HG03558 (cell line): ENCODE data around the gene CEP112.

Source experiments
- ATAC-seq: cut with Tn5 transposase; IDR thresholded peaks from one replicate; pipeline ENCODE4 v1.9.1; 2021; ENCODE audit warnings: moderate number of reproducible peaks; ENCODE audit not compliant: unreplicated experiment; ENCODE audit errors: extremely low read depth

CEP112 gene

DNA sequence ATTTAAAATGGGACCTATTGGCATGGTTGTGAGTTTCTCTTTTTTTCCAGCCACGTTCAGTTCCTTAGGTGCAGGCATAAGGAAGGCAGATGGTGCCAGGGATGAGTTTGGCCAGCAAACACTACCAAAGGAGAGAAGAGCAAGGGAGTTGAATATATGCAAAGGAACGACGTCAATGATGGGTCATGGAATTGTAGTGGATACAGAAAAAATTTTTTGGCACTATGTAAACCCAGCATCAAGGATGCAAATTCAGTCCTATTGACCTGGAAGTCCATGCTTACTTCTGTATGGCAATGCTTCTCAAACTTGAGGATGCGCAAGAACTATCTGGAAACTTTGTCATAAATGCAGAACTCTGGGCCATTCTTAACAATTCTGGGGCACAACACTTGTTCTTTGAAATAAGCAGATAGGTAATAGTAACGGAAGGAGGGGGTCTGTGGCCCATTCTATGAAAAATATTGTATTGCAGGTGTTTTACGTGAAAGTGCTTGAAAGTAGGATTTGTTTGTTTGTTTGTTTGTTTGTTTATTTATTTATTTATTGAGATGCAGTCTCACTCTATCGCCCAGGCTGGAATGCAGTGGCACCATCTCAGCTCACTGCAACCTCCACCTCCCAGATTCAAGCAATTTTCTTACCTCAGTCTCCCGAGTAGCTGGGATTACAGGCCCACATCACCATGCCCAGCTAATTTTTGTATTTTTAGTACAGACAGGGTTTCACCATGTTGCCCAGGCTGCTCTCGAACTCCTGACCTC, 19.3 kb upstream of the CEP112 start:
- ATAC-seq: no peak

DNA sequence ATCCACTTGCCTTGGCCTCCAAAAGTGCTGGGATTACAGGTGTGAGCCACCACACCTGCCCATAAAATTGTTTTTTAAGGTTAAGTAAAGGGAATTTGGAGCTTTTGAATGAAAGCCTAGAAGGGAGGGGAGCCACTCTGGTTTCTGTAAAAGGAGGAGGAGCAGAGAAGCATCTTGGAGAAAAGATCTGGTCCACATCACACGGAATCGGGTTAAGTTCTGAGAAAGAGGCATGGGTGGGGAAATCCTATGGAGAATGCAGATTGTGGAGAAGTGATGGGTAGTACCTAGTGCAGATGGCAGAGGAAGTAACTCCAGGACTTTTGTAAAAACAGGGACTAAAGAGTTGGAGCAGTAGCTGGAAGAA, 18.3 kb upstream of the CEP112 start:
- no peak for ATAC-seq

DNA sequence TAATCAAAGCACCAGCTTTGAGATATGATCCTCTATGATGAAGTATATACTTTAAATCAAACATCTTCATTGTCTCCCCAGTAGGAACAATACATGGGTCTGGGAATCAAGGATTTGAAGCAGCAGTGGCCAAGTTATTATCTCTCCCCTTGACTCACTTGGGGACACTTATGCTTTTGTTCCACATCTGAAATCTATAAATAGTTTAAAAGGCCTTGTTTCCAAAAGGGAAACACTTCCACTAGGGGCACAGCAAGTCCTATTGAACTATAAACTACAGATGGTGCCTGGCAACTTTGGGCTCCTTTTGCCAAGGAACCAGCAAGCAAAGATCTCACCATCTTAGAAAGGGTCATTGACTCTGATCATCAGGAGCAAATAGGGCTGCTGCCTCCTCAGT, 16.0 kb upstream of the CEP112 start:
- no peak for ATAC-seq

DNA sequence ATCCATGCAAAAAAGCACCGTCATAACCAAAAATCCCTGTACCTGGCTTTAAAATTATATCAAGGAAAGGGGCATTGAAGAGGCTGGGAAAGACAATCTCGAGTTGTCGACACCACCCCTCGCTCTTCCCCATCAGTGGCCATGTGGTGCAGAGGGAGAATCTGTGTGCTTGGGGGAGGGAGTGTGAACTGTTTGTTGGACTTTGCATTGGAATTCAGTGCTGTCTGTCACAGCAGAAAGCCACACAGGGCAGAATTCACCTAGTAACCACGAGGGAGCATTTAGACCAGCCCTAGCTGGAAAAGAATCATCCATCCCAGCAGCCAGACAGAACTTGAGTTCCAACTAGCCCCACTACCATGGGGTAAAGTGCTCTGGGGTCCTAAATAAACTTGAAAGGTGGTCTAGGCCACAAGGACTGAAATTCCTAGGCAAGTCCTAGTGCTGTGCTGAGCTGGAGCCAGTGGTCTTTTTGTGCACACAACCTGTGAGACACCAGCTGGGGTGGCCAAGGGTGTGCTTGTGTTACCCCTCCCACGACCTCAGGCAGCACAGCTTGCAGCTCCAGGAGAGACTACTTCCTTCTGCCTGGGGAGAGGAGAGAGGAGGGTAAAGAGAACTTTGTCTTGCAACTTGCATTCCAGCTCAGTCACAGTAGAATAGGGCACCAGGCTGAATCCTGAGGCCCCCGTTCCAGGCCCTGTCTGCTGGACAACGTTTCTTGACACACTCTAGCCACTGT, 11.5 kb upstream of the CEP112 start:
- no peak for ATAC-seq

DNA sequence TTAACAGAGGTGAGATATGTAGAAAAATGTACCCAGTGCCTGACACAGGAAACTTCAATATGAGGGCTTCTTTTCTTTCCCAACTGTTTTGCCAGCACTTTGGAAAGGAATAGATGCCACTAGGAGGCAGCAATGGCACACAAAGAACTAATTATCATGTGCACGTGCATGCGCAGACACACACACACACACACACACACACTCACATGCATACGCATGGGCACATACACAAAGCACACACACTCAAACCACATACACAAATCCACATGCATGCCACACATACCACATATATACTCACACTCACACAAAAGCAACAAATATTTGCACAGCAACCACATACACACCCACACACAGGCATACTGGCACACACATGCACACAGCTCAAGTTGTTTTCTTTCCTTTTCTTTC, 8.8 kb upstream of the CEP112 start:
- no peak for ATAC-seq

DNA sequence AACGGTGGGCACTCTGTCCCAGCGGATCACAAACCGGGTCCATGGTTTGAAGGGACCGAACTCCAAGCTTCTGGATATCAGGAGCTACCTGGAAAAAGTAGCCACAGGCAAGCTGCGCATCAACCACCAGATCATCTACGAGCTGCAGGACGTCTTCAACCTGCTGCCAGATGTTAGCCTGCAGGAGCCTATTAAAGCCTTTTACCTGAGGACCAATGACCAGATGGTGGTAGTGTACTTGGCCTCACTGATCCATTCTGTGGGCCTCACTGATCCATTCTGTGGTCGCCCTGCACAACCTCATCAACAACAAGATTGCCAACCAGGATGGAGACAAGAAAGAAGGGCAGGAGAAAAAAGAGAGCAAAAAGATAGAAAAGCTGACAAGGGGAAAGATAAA, 6.3 kb upstream of the CEP112 start:
- ATAC-seq: no peak

DNA sequence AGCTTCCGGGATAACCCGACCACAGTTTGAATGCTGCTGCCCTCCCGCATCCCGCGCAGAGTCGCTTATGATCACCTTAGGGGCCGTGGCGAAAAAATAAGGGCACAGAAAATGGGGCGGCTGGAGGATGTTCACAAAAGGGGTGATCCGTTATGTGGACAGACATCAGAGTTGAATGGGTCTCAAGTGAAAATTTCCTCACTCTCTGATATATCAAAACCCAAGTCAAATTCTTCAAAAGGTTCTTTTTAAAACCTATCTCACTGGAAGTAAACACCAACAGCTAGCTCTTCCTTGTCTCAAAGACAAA, 400 bp upstream of the CEP112 start:
- no peak for ATAC-seq

GRCh38 chr17:66190738-66191592, 968 bp downstream of the CEP112 start:
- ATAC-seq: no peak

DNA sequence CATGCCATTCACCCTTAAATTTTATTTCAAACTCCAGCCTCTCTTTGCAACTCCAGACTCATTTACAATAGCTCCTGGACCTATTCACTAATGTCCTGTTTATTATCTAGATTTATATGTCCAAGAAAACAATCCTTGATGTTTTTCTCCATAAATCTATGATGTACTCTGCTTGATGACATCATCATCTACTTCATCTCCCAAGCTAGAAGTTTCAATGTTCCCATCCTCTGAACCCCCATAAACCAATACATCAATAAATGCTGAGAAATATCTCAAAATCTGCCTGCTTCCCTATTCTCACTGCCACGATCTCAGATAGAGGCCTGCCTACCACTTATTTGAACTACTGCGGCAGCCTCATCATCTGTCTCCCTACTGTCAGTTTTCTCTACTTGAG, 4.2 kb downstream of the CEP112 start:
- ATAC-seq: no peak

DNA sequence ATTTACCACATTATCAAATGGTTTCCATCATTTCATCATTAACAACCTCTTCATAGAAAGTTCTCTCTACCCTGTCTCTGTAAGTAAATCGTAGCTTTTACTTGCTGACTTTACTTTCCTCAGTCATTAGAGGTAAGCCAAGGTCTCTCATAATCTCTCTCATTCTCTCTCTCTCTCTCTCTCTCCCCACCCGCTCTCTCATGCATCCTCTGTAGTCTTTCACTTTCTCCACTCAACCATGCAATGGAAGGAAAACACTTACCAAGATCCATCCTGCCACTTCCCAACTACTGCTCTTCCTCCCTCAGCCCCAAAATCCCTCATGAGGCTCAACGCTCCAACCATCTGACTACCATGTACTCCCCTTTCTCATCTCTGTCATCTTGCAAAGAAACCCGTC, 6.1 kb downstream of the CEP112 start:
- no peak for ATAC-seq

GRCh38 chr17:66184392-66184791, 7.5 kb downstream of the CEP112 start:
- ATAC-seq: no peak

- no peak for ATAC-seq
Observed at GRCh38 chr17:66183529-66183928, 8.4 kb downstream of the CEP112 start.

GRCh38 chr17:66178642-66179041, 13.3 kb downstream of the CEP112 start:
- no peak for ATAC-seq

- ATAC-seq: no peak
Observed at GRCh38 chr17:66177048-66177447, 14.9 kb downstream of the CEP112 start.

GRCh38 chr17:66175892-66176291, 16.0 kb downstream of the CEP112 start:
- no peak for ATAC-seq

GRCh38 chr17:66172691-66173223, 19.2 kb downstream of the CEP112 start:
- no peak for ATAC-seq

DNA sequence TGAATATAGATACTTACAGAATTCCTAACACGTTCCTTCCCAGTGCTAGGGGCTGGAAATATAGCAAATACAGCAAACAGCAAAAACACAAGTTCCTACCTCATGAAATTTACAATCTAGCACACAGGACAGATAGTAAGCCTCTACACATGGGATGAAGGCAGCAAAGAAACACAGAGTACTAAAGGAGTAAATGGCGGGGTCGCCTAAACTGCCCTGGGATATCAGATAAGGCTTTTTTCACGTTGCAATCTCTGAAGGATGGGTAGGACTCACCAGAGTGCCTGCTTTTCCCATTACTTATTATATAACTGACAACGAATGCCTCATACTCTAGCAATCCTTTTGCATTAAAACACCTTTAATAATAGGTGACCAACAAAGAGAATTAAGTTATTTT, 19.8 kb downstream of the CEP112 start:
- no peak for ATAC-seq

DNA sequence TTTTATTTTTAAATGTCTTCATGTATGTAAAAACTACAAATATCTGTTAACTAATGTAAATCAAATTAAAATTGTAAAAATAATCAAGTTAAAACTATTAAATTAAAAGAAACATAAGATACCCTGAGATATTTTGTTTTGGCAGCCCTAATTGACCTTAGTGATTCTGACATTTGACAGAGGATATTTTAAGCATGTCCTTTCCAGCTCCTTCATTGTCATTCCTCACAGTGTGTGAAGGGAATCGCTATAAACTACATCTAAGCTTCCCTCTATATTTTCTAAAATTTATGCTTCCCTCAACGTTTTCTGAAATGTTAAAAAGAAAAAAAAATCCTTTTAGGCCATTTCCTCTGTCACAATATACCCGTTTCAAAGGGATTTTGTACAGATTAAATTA, 20.2 kb downstream of the CEP112 start:
- ATAC-seq: no peak

DNA sequence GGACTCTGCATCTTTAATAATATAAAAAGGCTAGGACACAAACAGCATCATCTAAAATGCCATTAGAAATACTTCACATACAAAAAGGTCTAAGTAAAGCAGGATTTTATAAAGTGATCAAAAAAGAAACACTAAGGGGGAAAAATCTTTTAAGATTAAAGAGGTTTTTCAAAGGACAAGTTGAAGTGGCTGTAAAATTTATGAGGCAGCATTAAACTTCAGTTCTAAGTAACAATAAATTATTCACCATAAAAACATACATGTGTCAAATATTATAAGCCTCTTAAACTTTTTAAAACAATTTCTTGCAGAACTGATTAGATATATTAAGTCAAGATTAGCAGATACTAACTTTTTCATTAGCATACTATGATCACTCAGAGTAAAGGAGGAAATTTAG, 20.8 kb downstream of the CEP112 start:
- ATAC-seq: no peak

GRCh38 chr17:66169839-66170238, 22.1 kb downstream of the CEP112 start:
- no peak for ATAC-seq
